Measurements from ENCODE around the gene HOXC10.

Gene HOXC10

DNA sequence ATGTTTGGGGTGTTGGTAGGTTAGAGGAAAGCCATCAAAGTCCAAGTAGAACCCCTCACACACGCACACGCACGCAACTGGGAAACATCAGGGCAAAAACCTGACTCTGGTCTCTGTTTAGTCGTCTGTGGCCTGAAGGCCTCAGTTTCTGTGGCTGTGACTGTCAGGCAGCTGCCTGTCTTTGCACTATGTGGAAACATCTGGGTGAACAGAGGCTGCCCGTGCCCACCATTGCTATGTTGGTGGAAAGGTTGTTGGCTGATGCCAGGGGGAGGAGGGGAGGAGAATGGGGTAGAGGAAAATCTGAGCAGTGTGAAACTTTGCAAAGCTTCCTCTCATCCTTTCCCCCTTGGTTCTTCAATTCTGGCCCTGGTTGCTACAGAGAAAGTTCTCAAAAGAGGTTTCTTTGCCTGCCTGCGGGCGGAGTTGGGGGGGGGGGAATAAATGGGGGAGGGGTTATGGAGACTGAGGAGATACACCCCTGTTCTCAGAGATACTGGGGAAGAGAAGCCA lies 7.5 kb downstream of the HOXC10 start:
- H3F3A ChIP-seq (ENCODE audit: low read depth), result no peaks in the 10 kb centered on the region
- peaks cover 43% of the 10 kb centered on the region for H3K79me2 ChIP-seq (ENCODE audit: insufficient read depth, low read length)
- H3K9ac ChIP-seq (ENCODE audit: low read depth, low read length, poor library complexity, severe bottlenecking), result no peak overlapping the region
- H3K4me1 ChIP-seq (ENCODE audit: insufficient read depth, low read length, poor library complexity, severe bottlenecking), result peaks cover 65% of the 10 kb centered on the region
- H3K27me3 ChIP-seq (ENCODE audit: insufficient read depth, low read length, poor library complexity, severe bottlenecking), result no peaks in the 10 kb centered on the region
- no peak overlapping the region for H3K4me2 ChIP-seq (ENCODE audit: low read depth, low read length, poor library complexity, severe bottlenecking)
- no peak overlapping the region for H2AFZ ChIP-seq (ENCODE audit: low read length)
- no peaks in the 10 kb centered on the region for H3K9me3 ChIP-seq (ENCODE audit: insufficient read depth, low read depth, low read length)
- no peak for TF ChIP-seq CTCF (conservative IDR thresholded peaks at IDR 0.05; ENCODE audit: low read length)
- TF ChIP-seq EZH2phosphoT487 (IDR thresholded peaks at IDR 0.05; ENCODE audit: borderline replicate concordance), result no peak
- H3K36me3 ChIP-seq (ENCODE audit: insufficient read depth, low read length), result no peaks in the 10 kb centered on the region
- no peaks in the 10 kb centered on the region for H4K20me1 ChIP-seq (ENCODE audit: insufficient read depth, low read length, poor library complexity, severe bottlenecking)
- no peak overlapping the region for H3K4me3 ChIP-seq (ENCODE audit: low read length, poor library complexity, severe bottlenecking)
- H3K9me2 ChIP-seq (replicated peaks; ENCODE audit: low read depth, low read length), result no peaks in the 10 kb centered on the region

- H3K4me2 ChIP-seq (ENCODE audit: low read depth, low read length, poor library complexity, severe bottlenecking), result no peak overlapping the region
- TF ChIP-seq EZH2phosphoT487 (IDR thresholded peaks at IDR 0.05; ENCODE audit: borderline replicate concordance), result no peak
- TF ChIP-seq CTCF (conservative IDR thresholded peaks at IDR 0.05; ENCODE audit: low read length), result no peak
These were observed 8.4 kb downstream of the HOXC10 start for GRCh38 chr12:53993162-53994008.

DNA sequence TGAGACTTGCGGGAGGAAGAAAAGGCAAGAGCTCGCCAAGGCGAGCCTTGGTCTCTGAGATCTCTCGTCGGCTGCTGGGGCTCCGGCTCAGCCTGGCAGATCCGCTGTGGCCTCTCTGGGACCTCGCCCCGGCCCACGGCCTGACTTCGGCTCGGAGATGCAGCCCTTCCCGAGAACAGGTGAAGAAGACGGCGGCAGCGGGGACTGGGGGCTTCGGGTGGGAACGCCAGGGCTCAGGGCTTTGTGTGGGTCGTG lies 9.0 kb downstream of the HOXC10 start:
- H3K9me3 ChIP-seq (ENCODE audit: insufficient read depth, low read depth, low read length), result no peaks in the 10 kb centered on the region
- H3K79me2 ChIP-seq (ENCODE audit: insufficient read depth, low read length), result peaks cover 47% of the 10 kb centered on the region
- H2AFZ ChIP-seq (ENCODE audit: low read length), result no peak overlapping the region
- H3K9ac ChIP-seq (ENCODE audit: low read depth, low read length, poor library complexity, severe bottlenecking), result no peak overlapping the region
- H3K27me3 ChIP-seq (ENCODE audit: insufficient read depth, low read length, poor library complexity, severe bottlenecking), result no peaks in the 10 kb centered on the region
- no peaks in the 10 kb centered on the region for H3K9me2 ChIP-seq (replicated peaks; ENCODE audit: low read depth, low read length)
- H3K4me3 ChIP-seq (ENCODE audit: low read length, poor library complexity, severe bottlenecking), result no peak overlapping the region
- H3K4me2 ChIP-seq (ENCODE audit: low read depth, low read length, poor library complexity, severe bottlenecking), result no peak overlapping the region
- no peak for TF ChIP-seq CTCF (conservative IDR thresholded peaks at IDR 0.05; ENCODE audit: low read length)
- TF ChIP-seq EZH2phosphoT487 (IDR thresholded peaks at IDR 0.05; ENCODE audit: borderline replicate concordance), result no peak
- H3F3A ChIP-seq (ENCODE audit: low read depth), result no peaks in the 10 kb centered on the region
- peaks cover 4% of the 10 kb centered on the region for H4K20me1 ChIP-seq (ENCODE audit: insufficient read depth, low read length, poor library complexity, severe bottlenecking)
- H3K4me1 ChIP-seq (ENCODE audit: insufficient read depth, low read length, poor library complexity, severe bottlenecking), result peaks cover 65% of the 10 kb centered on the region
- H3K36me3 ChIP-seq (ENCODE audit: insufficient read depth, low read length), result no peaks in the 10 kb centered on the region

More at GRCh38 chr12:53993162-53994008, 8.4 kb downstream of the HOXC10 start:
- Histone ChIP-seq H3K27me3 (ENCODE audit: insufficient read depth, low read length, poor library complexity, severe bottlenecking) (no peaks in the 10 kb centered on the region), H3F3A (ENCODE audit: low read depth) (no peaks in the 10 kb centered on the region), H3K79me2 (ENCODE audit: insufficient read depth, low read length) (peaks cover 47% of the 10 kb centered on the region), H3K36me3 (ENCODE audit: insufficient read depth, low read length) (no peaks in the 10 kb centered on the region), H4K20me1 (ENCODE audit: insufficient read depth, low read length, poor library complexity, severe bottlenecking) (peaks cover 4% of the 10 kb centered on the region), H3K9me3 (ENCODE audit: insufficient read depth, low read depth, low read length) (no peaks in the 10 kb centered on the region), H3K4me3 (ENCODE audit: low read length, poor library complexity, severe bottlenecking) (no peak overlapping the region), H3K9me2 (replicated peaks; ENCODE audit: low read depth, low read length) (no peaks in the 10 kb centered on the region), H2AFZ (ENCODE audit: low read length) (no peak overlapping the region), H3K4me1 (ENCODE audit: insufficient read depth, low read length, poor library complexity, severe bottlenecking) (peaks cover 65% of the 10 kb centered on the region), H3K9ac (ENCODE audit: low read depth, low read length, poor library complexity, severe bottlenecking) (no peak overlapping the region)

All from Loucy (cell line).